Psoas muscle (tissue), 8 donors: ENCODE data around the gene ABHD17A. TPM values are rescaled to one million over a fixed set of nuclear protein-coding genes. Genes with fewer than 3 reads are reported as not detected.
A peak's percentile ranks its signal among the peaks of the same experiment; 100 is the strongest.

Experiments
- ATAC-seq, 4 donors: fragments of 200-7000 bp; cut with Tn5 transposase; one replicate each; pipeline ENCODE4 v1.9.1; 2020; ENCODE audit warnings: moderate library complexity in 3 of 4, mild to moderate bottlenecking in 2 of 4
- DNase-seq, 2 donors: peaks; one replicate each; pipeline ENCODE4 v3.0.0-alpha.2; 2020
- H3K27ac ChIP-seq: fragments of 200-600 bp; one replicate; pipeline ENCODE4 v1.8.0; 2022
- H3K27me3 ChIP-seq, 3 donors: fragments of 200-600 bp in 1 of 3; one replicate each; pipeline versions ENCODE4 v1.6.1 to v1.8.0; 2013 to 2022; ENCODE audit warnings: low read length in 2 of 3, mild to moderate bottlenecking in 2 of 3, moderate library complexity in 1 of 3; ENCODE audit not compliant: insufficient read depth in 3 of 3
- H3K36me3 ChIP-seq, 2 donors: fragments of 200-600 bp in 1 of 2; one replicate each; pipeline versions ENCODE4 v1.6.1 to v1.8.0; 2013 to 2022; ENCODE audit warnings: low read depth in 1 of 2, mild to moderate bottlenecking in 1 of 2, moderate library complexity in 1 of 2; ENCODE audit not compliant: insufficient read depth in 1 of 2
- H3K4me1 ChIP-seq: fragments of 200-600 bp; one replicate; pipeline ENCODE4 v1.8.0; 2022
- H3K4me3 ChIP-seq: fragments of 200-600 bp; one replicate; pipeline ENCODE4 v1.8.0; 2022; ENCODE audit warnings: mild to moderate bottlenecking
- H3K9me3 ChIP-seq: fragments of 200-600 bp; one replicate; pipeline ENCODE4 v1.8.0; 2022
- WGBS, 3 donors: extraction: QIAGEN DNeasy Blood & Tissue Kit; methylation state at CpG; one replicate each; pipeline versions ENCODE4 v1.1.6 to v1.1.7; 2013; 5-methylcytosine and 5-hydroxymethylcytosine counted together
- intact Hi-C, 2 donors: fragments of 100-400 bp; cut with DNase I; formaldehyde crosslinking; loops; one replicate each; pipeline versions ENCODE4 v1.11.0 to v1.14.2; 2022
- polyA plus RNA-seq, 3 donors: library from polyadenylated mRNA; stranded (reverse); fragments of 200-250 nt; gene quantifications; one replicate each; pipeline ENCODE4 v1.2.3, GENCODE V29; 2013
- total RNA-seq, 4 donors: library from RNA; stranded (reverse); fragmentation: NEBNext Ultra II Directional in 2 of 4; extraction: Animal tissue kit (Norgen Biotek cat#: 25700) in 2 of 4; gene quantifications; one replicate each; pipeline versions ENCODE4 v1.2.1 to v1.2.4, GENCODE V29; 2021 to 2023
- TF ChIP-seq, protein P1 (sequence below): fragments of 200-600 bp; IDR thresholded peaks from one replicate; pipeline ENCODE4 v1.8.0; 2022; ENCODE audit warnings: antibody characterized with exemption
- donor health status: healthy with polysubstance abuse.
- donor health status: DM: no; HTN: no; CAD: no; lungs with moderate emphysema.
- donor health status: Bipolar disorder and iron deficiency.
- donor health status: healthy.
- donor health status: DM: yes; HTN: yes; CAD: no.
- donor health status: DM: no; HTN: no; CAD: no.
- donor health status: DM: no; HTN: no; CAD: no.
- donor health status: DM: yes; HTN: yes; CAD: no.

Gene ABHD17A
- total and polyA plus RNA-seq, 7 donors, result 35.5 to 58.9 (median 44.8) TPM

- H3K4me1 ChIP-seq, result no peaks in the 10 kb centered on the region
- peak in 3 of 4 donors; percentile 11 to 16 (median 11) for ATAC-seq
- intact Hi-C loops, result no loop called here
- no peak overlapping the region for H3K4me3 ChIP-seq
- H3K9me3 ChIP-seq, result no peaks in the 10 kb centered on the region
- no peak overlapping the region for H3K27ac ChIP-seq
- 44 to 58% (median 52%) methylated on average over 14 to 15 of the region's 15 CpGs for WGBS, 3 donors
- TF ChIP-seq, protein P1, sequence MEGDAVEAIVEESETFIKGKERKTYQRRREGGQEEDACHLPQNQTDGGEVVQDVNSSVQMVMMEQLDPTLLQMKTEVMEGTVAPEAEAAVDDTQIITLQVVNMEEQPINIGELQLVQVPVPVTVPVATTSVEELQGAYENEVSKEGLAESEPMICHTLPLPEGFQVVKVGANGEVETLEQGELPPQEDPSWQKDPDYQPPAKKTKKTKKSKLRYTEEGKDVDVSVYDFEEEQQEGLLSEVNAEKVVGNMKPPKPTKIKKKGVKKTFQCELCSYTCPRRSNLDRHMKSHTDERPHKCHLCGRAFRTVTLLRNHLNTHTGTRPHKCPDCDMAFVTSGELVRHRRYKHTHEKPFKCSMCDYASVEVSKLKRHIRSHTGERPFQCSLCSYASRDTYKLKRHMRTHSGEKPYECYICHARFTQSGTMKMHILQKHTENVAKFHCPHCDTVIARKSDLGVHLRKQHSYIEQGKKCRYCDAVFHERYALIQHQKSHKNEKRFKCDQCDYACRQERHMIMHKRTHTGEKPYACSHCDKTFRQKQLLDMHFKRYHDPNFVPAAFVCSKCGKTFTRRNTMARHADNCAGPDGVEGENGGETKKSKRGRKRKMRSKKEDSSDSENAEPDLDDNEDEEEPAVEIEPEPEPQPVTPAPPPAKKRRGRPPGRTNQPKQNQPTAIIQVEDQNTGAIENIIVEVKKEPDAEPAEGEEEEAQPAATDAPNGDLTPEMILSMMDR, result no peak
- no peaks in the 10 kb centered on the region for H3K27me3 ChIP-seq
- no peak for DNase-seq
- H3K36me3 ChIP-seq, result peaks cover 0 to 8% of the 10 kb centered on the region in 2 donors
These were observed 51.8 kb downstream of the ABHD17A start for GRCh38 chr19:1833540-1833939.

DNA sequence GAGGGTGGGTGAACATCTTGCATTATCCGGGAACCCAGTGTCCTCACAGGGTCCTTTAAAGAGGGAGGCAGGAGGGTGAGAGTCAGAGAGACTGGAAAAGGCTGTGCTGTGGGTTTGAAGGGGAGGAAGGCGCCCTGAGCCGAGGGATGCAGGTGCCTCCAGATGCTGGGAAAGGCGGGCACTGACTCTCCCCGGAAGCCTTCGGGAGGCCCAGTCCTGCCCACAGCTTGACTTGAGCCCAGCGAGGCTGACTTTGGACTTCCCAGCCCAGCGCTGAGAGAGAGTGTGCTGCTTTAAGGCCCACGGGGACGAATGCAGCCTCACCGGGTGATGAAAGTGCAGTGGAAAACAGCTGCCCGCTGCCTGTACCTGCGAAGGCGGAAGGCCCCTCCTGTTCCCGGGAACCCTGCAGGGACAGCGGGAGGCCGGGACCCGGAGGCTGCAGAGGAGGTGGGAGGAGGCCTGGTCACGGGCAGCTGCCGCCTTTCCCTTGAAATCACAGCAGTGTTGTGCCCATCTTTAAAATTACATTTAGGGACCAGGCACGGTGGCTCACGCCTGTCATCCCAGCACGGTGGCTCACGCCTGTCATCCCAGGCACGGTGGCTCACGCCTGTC is 53.1 kb downstream of the ABHD17A start:
- TF ChIP-seq, protein P1, result no peak
- no peak overlapping the region for H3K27ac ChIP-seq
- no peak for ATAC-seq
- peaks cover 3 to 22% of the 10 kb centered on the region in 2 donors for H3K36me3 ChIP-seq
- no peaks in the 10 kb centered on the region for H3K9me3 ChIP-seq
- DNase-seq, result no peak
- intact Hi-C loops, result no loop called here
- 82 to 86% (median 84%) methylated on average over 25 to 26 of the region's 26 CpGs for WGBS, 3 donors
- H3K27me3 ChIP-seq, result no peaks in the 10 kb centered on the region
- no peak overlapping the region for H3K4me3 ChIP-seq
- no peaks in the 10 kb centered on the region for H3K4me1 ChIP-seq

DNA sequence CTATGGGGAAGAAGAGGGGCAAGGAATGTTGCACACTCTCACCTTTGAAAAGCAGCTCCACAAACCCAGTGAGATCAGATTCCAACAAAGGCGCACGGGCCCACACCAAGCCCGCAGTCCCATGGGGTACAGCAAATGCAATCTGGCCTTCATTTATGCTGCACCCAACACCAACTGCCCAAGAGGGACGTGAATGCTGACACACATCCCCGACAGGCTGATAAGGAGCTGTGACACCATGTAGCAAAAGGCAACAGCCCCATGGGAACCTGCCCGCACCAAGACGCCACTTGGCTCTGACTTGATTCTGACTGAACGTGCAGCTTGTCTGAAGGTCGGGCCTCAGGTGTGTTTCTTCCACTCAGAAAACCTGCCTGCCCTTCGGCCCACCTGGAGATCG is 54.3 kb downstream of the ABHD17A start:
- no peak overlapping the region for H3K27ac ChIP-seq
- no peaks in the 10 kb centered on the region for H3K27me3 ChIP-seq
- WGBS, 3 donors, result 84 to 90% (median 86%) methylated on average over 11 of the region's 11 CpGs
- peaks cover 3 to 29% of the 10 kb centered on the region in 2 donors for H3K36me3 ChIP-seq
- intact Hi-C loops, result no loop called here
- peaks cover 1% of the 10 kb centered on the region for H3K4me1 ChIP-seq
- no peak overlapping the region for H3K4me3 ChIP-seq
- DNase-seq (no peak), ATAC-seq (no peak)
- no peaks in the 10 kb centered on the region for H3K9me3 ChIP-seq
- TF ChIP-seq, protein P1, result no peak

- WGBS, 3 donors, result 90 to 91% (median 90%) methylated on average over 15 of the region's 15 CpGs
- H3K9me3 ChIP-seq, result no peaks in the 10 kb centered on the region
- DNase-seq (no peak), ATAC-seq (no peak)
- no peaks in the 10 kb centered on the region for H3K27me3 ChIP-seq
- no peak overlapping the region for H3K4me3 ChIP-seq
- TF ChIP-seq, protein P1, result no peak
- H3K36me3 ChIP-seq, result peaks cover 3 to 31% of the 10 kb centered on the region in 2 donors
- peaks cover 5% of the 10 kb centered on the region for H3K4me1 ChIP-seq
- no peak overlapping the region for H3K27ac ChIP-seq
- intact Hi-C loops, result no loop called here
These were observed 54.7 kb downstream of the ABHD17A start for GRCh38 chr19:1830568-1830967.

DNA sequence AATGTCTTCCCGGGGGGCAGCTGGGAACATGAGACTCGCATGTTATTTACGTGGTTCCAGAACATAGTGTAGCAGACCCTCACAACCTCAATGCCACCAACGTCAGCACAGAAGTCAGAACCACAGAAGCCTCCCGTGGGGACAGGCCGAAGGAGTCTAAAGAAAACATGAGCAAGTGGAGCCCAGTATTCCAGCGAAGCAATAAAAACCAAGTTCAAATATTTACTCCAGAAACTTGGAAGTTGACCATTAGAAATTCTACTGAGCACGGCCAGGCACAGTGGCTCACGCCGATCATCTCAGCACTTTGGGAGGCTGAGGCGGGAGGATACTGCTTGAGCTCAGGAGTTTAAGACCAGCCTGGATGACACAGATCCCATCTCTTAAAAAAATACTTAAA is 55.3 kb downstream of the ABHD17A start:
- no peaks in the 10 kb centered on the region for H3K9me3 ChIP-seq
- DNase-seq, result no peak
- peaks cover 5% of the 10 kb centered on the region for H3K4me1 ChIP-seq
- no peaks in the 10 kb centered on the region for H3K27me3 ChIP-seq
- no peak overlapping the region for H3K27ac ChIP-seq
- H3K4me3 ChIP-seq, result no peak overlapping the region
- 84 to 88% (median 85%) methylated on average over 11 of the region's 11 CpGs for WGBS, 3 donors
- no peak for ATAC-seq
- TF ChIP-seq, protein P1, result no peak
- peaks cover 3 to 37% of the 10 kb centered on the region in 2 donors for H3K36me3 ChIP-seq
- intact Hi-C loops, result loop anchor here in 1 of 2 donors (5.0 to 10.0 kb wide), 2 partner anchors 158 to 285 kb away; no protein-coding TSS in a partner anchor
